ENCODE data around the gene EIF2B4.

The EIF2B4 gene

GRCh38 chr2:27316655-27317412 is 53.3 kb downstream of the EIF2B4 start:
- H3K4me3 ChIP-seq (ENCODE audit: low read depth, low read length), result no peak overlapping the region
- no peak for TF ChIP-seq CTCF (IDR thresholded peaks at IDR 0.05; ENCODE audit: insufficient read depth, low read depth, low read length, missing control alignments)
- DNase-seq (ENCODE audit: low read depth), result no peak

- H3K4me3 ChIP-seq (ENCODE audit: low read depth, low read length), result no peak overlapping the region
- TF ChIP-seq CTCF (IDR thresholded peaks at IDR 0.05; ENCODE audit: insufficient read depth, low read depth, low read length, missing control alignments), result no peak
- DNase-seq (ENCODE audit: low read depth), result no peak
Observed at GRCh38 chr2:27315122-27315521, 55.0 kb downstream of the EIF2B4 start.

GRCh38 chr2:27314709-27315108 is 55.4 kb downstream of the EIF2B4 start:
- H3K4me3 ChIP-seq (ENCODE audit: low read depth, low read length), result no peak overlapping the region
- DNase-seq (ENCODE audit: low read depth), result no peak
- no peak for TF ChIP-seq CTCF (IDR thresholded peaks at IDR 0.05; ENCODE audit: insufficient read depth, low read depth, low read length, missing control alignments)
